Spinal cord (tissue), 10 donors: ENCODE measurements around the gene EGLN3. TPM values are rescaled to one million over a fixed set of nuclear protein-coding genes. Genes with fewer than 3 reads are reported as not detected.

Source experiments
- DNase-seq, 6 donors: peaks; one replicate each; pipeline versions ENCODE4 v3.0.0 to v3.0.0-alpha.2; 2013 to 2015; ENCODE audit warnings: low spot score in 6 of 6, low read depth in 4 of 6
- H3K27ac ChIP-seq: one replicate; pipeline ENCODE4 v1.5.1; 2013; ENCODE audit warnings: low read depth, low read length, control low read depth
- H3K27me3 ChIP-seq: one replicate; pipeline ENCODE4 v1.6.1; 2013; ENCODE audit warnings: low read length; ENCODE audit not compliant: control insufficient read depth, insufficient read depth
- H3K36me3 ChIP-seq: one replicate; pipeline ENCODE4 v1.6.1; 2013; ENCODE audit warnings: low read length; ENCODE audit not compliant: control insufficient read depth, insufficient read depth
- H3K4me1 ChIP-seq: one replicate; pipeline ENCODE4 v1.6.1; 2013; ENCODE audit warnings: low read length; ENCODE audit not compliant: control insufficient read depth, insufficient read depth
- H3K4me3 ChIP-seq: one replicate; pipeline ENCODE4 v1.5.1; 2013; ENCODE audit warnings: low read depth, low read length, control low read depth
- H3K9me3 ChIP-seq: one replicate; pipeline ENCODE4 v1.6.1; 2013; ENCODE audit warnings: low read length; ENCODE audit not compliant: control insufficient read depth, insufficient read depth
- WGBS: methylation state at CpG from one replicate; pipeline ENCODE4 v1.1.5; 2013; ENCODE audit warnings: missing lambda C conversion rate; ENCODE audit not compliant: insufficient coverage; 5-methylcytosine and 5-hydroxymethylcytosine counted together
- polyA plus RNA-seq, 2 donors: library from polyadenylated mRNA; unstranded; fragments of 120-200 nt; gene quantifications; one replicate each; pipeline ENCODE4 v1.2.1, GENCODE V29; 2013; ENCODE audit not compliant: insufficient read length in 2 of 2
- total RNA-seq, 2 donors: library from RNA; depleted of rRNA in 1 of 2; stranded (reverse); fragments of 120-200 nt in 1 of 2; fragments of >200 nt in 1 of 2; gene quantifications; one replicate each; pipeline versions ENCODE4 v1.2.3 to v1.2.4, GENCODE V29; 2013 to 2014
- donor health status: healthy.

EGLN3 gene
- total and polyA plus RNA-seq, 4 donors: 25.1 to 49.9 (median 42.2) TPM

- no peaks in the 10 kb centered on the region for H3K4me1 ChIP-seq
- no peak overlapping the region for H3K27ac ChIP-seq
- WGBS: 93% methylated on average over 2 of the region's 3 CpGs
- H3K36me3 ChIP-seq: no peaks in the 10 kb centered on the region
- H3K27me3 ChIP-seq: no peaks in the 10 kb centered on the region
- H3K9me3 ChIP-seq: no peaks in the 10 kb centered on the region
- peak in 1 of 6 donors; percentile 65 for DNase-seq
- H3K4me3 ChIP-seq: no peak overlapping the region
These were observed 26.2 kb downstream of the EGLN3 start for GRCh38 chr14:33924566-33925100.

GRCh38 chr14:33922125-33922524 lies 28.7 kb downstream of the EGLN3 start:
- no CpG with 5 or more reads among the region's 4 CpGs for WGBS
- H3K4me1 ChIP-seq: no peaks in the 10 kb centered on the region
- H3K27me3 ChIP-seq: no peaks in the 10 kb centered on the region
- no peak overlapping the region for H3K27ac ChIP-seq
- DNase-seq: no peak
- H3K36me3 ChIP-seq: no peaks in the 10 kb centered on the region
- no peaks in the 10 kb centered on the region for H3K9me3 ChIP-seq
- no peak overlapping the region for H3K4me3 ChIP-seq

- Histone ChIP-seq H3K27me3 (no peaks in the 10 kb centered on the region), H3K36me3 (no peaks in the 10 kb centered on the region), H3K27ac (no peak overlapping the region), H3K9me3 (no peaks in the 10 kb centered on the region), H3K4me1 (no peaks in the 10 kb centered on the region), H3K4me3 (no peak overlapping the region)
- DNase-seq: no peak
- WGBS: 100% methylated on average over 1 of the region's 3 CpGs
These were observed 32.6 kb downstream of the EGLN3 start for GRCh38 chr14:33918256-33918655.

- Histone ChIP-seq H3K27ac (no peak overlapping the region), H3K27me3 (no peaks in the 10 kb centered on the region), H3K9me3 (no peaks in the 10 kb centered on the region), H3K36me3 (no peaks in the 10 kb centered on the region), H3K4me1 (no peaks in the 10 kb centered on the region), H3K4me3 (no peak overlapping the region)
- DNase-seq: no peak
- WGBS: 50% methylated on average over 1 of the region's 1 CpG
These were observed 33.2 kb downstream of the EGLN3 start for GRCh38 chr14:33917661-33918060.

- Histone ChIP-seq H3K9me3 (no peaks in the 10 kb centered on the region), H3K36me3 (no peaks in the 10 kb centered on the region), H3K4me3 (no peak overlapping the region), H3K27ac (no peak overlapping the region), H3K27me3 (no peaks in the 10 kb centered on the region), H3K4me1 (no peaks in the 10 kb centered on the region)
- WGBS: no CpG with 5 or more reads among the region's 5 CpGs
- peak in 1 of 6 donors; percentile 87 for DNase-seq
These were observed 34.0 kb downstream of the EGLN3 start for GRCh38 chr14:33916663-33917565.

- Histone ChIP-seq H3K36me3 (no peaks in the 10 kb centered on the region), H3K4me1 (no peaks in the 10 kb centered on the region), H3K4me3 (no peak overlapping the region), H3K27me3 (no peaks in the 10 kb centered on the region), H3K9me3 (no peaks in the 10 kb centered on the region), H3K27ac (no peak overlapping the region)
- 100% methylated on average over 1 of the region's 7 CpGs for WGBS
- no peak for DNase-seq
These were observed 35.2 kb downstream of the EGLN3 start for GRCh38 chr14:33915682-33916081.

- Histone ChIP-seq H3K9me3 (no peaks in the 10 kb centered on the region), H3K27me3 (no peaks in the 10 kb centered on the region), H3K4me3 (no peak overlapping the region), H3K4me1 (no peaks in the 10 kb centered on the region), H3K27ac (no peak overlapping the region), H3K36me3 (no peaks in the 10 kb centered on the region)
- no peak for DNase-seq
- 86% methylated on average over 1 of the region's 5 CpGs for WGBS
These were observed 36.0 kb downstream of the EGLN3 start for GRCh38 chr14:33914676-33915516.

- H3K4me3 ChIP-seq: no peak overlapping the region
- H3K27ac ChIP-seq: no peak overlapping the region
- H3K27me3 ChIP-seq: no peaks in the 10 kb centered on the region
- no peaks in the 10 kb centered on the region for H3K9me3 ChIP-seq
- H3K4me1 ChIP-seq: no peaks in the 10 kb centered on the region
- DNase-seq: no peak
- no peaks in the 10 kb centered on the region for H3K36me3 ChIP-seq
- WGBS: 92% methylated on average over 4 of the region's 6 CpGs
These were observed 39.8 kb downstream of the EGLN3 start for GRCh38 chr14:33911046-33911445.

- Histone ChIP-seq H3K27me3 (no peaks in the 10 kb centered on the region), H3K27ac (no peak overlapping the region), H3K9me3 (no peaks in the 10 kb centered on the region), H3K4me1 (no peaks in the 10 kb centered on the region), H3K36me3 (no peaks in the 10 kb centered on the region), H3K4me3 (no peak overlapping the region)
- DNase-seq: no peak
- 92% methylated on average over 2 of the region's 8 CpGs for WGBS
These were observed 40.4 kb downstream of the EGLN3 start for GRCh38 chr14:33910435-33910834.
